ENCODE data around the gene FLYWCH1.

Gene FLYWCH1

GRCh38 chr16:2911638-2912329 lies at the start of gene FLYWCH1:
Gene FLYWCH1 (plus strand): TSS chr16:2911931. CDS start chr16:2929686, 17,755 bp downstream.
- DNase-seq (ENCODE audit: low read depth), result peak; percentile 92

GRCh38 chr16:2865651-2866050 lies 46.1 kb upstream of the FLYWCH1 start:
- DNase-seq (ENCODE audit: low read depth), result no peak

- DNase-seq (ENCODE audit: low read depth), result no peak
These were observed 45.3 kb upstream of the FLYWCH1 start for GRCh38 chr16:2866431-2866830.

- DNase-seq (ENCODE audit: low read depth), result no peak
These were observed 44.1 kb upstream of the FLYWCH1 start for GRCh38 chr16:2867661-2867986.

GRCh38 chr16:2867987-2868789 lies 43.5 kb upstream of the FLYWCH1 start:
- peak; percentile 87 for DNase-seq (ENCODE audit: low read depth)

- DNase-seq (ENCODE audit: low read depth), result no peak
These were observed 39.8 kb upstream of the FLYWCH1 start for GRCh38 chr16:2871926-2872325.

GRCh38 chr16:2874032-2874911 lies 37.5 kb upstream of the FLYWCH1 start:
- no peak for DNase-seq (ENCODE audit: low read depth)

GRCh38 chr16:2874912-2875362 lies 36.8 kb upstream of the FLYWCH1 start:
- peak; percentile 54 for DNase-seq (ENCODE audit: low read depth)

- DNase-seq (ENCODE audit: low read depth), result no peak
These were observed 31.8 kb upstream of the FLYWCH1 start for GRCh38 chr16:2879854-2880508.

- peak; percentile 22 for DNase-seq (ENCODE audit: low read depth)
These were observed 29.7 kb upstream of the FLYWCH1 start for GRCh38 chr16:2881783-2882649.

- DNase-seq (ENCODE audit: low read depth), result peak; percentile 93
These were observed 28.9 kb upstream of the FLYWCH1 start, which contains the start of gene FLYWCH2 for GRCh38 chr16:2882650-2883457. Gene FLYWCH2 (plus strand): TSS chr16:2883215. CDS start chr16:2896450, 13,235 bp downstream.

- no peak for DNase-seq (ENCODE audit: low read depth)
These were observed 28.2 kb upstream of the FLYWCH1 start for GRCh38 chr16:2883458-2883908.

GRCh38 chr16:2884041-2884451 lies 27.7 kb upstream of the FLYWCH1 start:
- DNase-seq (ENCODE audit: low read depth), result no peak

- DNase-seq (ENCODE audit: low read depth), result no peak
These were observed 17.5 kb upstream of the FLYWCH1 start for GRCh38 chr16:2894231-2894630.

- no peak for DNase-seq (ENCODE audit: low read depth)
These were observed 15.9 kb upstream of the FLYWCH1 start for GRCh38 chr16:2895813-2896212.

GRCh38 chr16:2896480-2897010 lies 15.2 kb upstream of the FLYWCH1 start:
- no peak for DNase-seq (ENCODE audit: low read depth)

- DNase-seq (ENCODE audit: low read depth), result no peak
These were observed 14.6 kb upstream of the FLYWCH1 start for GRCh38 chr16:2897110-2897509.

GRCh38 chr16:2898831-2899563 lies 12.7 kb upstream of the FLYWCH1 start:
- DNase-seq (ENCODE audit: low read depth), result no peak

GRCh38 chr16:2899564-2900072 lies 12.1 kb upstream of the FLYWCH1 start:
- no peak for DNase-seq (ENCODE audit: low read depth)

All from CMK (cell line).